ENCODE measurements around the gene CCP110.
A peak's percentile ranks its signal among the peaks of the same experiment; 100 is the strongest.

The CCP110 gene

DNA sequence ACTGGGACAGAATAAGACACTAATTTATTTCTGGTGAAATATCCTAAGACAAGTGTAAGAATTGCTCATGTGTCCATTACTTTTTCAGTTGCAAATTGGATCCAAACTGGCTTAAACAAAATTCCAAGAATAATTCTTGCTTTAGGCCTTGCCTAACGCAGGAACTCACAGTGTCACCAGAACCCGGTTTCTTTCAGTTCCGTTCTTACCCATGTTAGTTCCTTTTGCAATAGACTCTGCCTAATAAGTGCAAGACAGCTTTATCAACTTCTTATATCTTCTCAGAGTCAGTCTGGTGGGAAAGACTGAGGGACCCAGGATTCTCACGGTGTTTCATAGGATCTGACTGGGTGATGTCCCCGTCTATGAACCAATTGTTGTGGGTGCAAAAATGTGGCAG lies 26.6 kb upstream of the CCP110 start:
- no peaks in the 10 kb centered on the region for H3K9me3 ChIP-seq (ENCODE audit: control insufficient read depth, insufficient read depth, low read length)
- no peaks in the 10 kb centered on the region for H3K4me1 ChIP-seq (ENCODE audit: insufficient read depth, low read length)
- peaks cover 7% of the 10 kb centered on the region for H3K36me3 ChIP-seq (ENCODE audit: insufficient read depth, low read length)
- no peak overlapping the region for H3K9ac ChIP-seq (ENCODE audit: low read depth, low read length)

DNA sequence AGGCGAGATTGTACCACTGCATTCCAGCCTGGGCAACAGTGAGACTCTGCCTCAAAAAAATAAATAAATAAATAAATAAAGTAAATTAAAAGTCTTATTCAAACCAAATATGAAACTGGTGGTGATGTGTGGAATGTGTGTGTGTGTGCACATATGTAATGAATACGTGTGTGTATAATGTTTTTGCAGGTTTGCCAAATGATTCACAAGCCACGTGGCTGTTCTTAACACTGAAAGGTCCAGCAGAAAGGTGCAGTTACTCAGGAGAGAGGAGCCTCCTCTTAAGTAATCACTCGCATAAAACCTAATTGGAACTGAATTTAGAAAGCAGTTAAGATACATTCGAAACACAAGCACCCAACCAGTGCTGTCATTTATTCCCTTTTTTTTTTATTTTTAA lies 24.7 kb upstream of the CCP110 start:
- Histone ChIP-seq H3K36me3 (ENCODE audit: insufficient read depth, low read length) (peaks cover 12% of the 10 kb centered on the region), H3K9me3 (ENCODE audit: control insufficient read depth, insufficient read depth, low read length) (no peaks in the 10 kb centered on the region), H3K9ac (ENCODE audit: low read depth, low read length) (no peak overlapping the region), H3K4me1 (ENCODE audit: insufficient read depth, low read length) (no peaks in the 10 kb centered on the region)

DNA sequence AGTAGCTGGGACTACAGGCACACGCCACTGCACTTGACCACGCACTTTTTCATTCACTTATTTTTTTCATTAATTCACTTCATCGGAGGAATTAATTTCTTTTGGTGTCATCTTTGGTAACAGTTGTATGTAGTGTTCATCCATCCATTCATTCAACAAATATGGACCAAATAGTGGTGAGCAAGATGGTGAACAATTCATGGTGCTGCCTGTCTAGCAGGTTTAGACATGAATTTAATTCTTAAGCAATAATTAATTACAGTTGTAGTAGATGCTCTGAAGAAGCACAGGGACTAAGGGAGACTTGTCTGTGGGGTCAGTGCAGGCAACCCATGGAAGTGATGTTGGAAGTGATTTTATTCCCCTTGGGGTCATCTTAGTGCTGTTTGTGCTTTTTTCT lies 24.3 kb upstream of the CCP110 start:
- Histone ChIP-seq H3K36me3 (ENCODE audit: insufficient read depth, low read length) (peaks cover 16% of the 10 kb centered on the region), H3K4me1 (ENCODE audit: insufficient read depth, low read length) (no peaks in the 10 kb centered on the region), H3K9me3 (ENCODE audit: control insufficient read depth, insufficient read depth, low read length) (no peaks in the 10 kb centered on the region), H3K9ac (ENCODE audit: low read depth, low read length) (no peak overlapping the region)

DNA sequence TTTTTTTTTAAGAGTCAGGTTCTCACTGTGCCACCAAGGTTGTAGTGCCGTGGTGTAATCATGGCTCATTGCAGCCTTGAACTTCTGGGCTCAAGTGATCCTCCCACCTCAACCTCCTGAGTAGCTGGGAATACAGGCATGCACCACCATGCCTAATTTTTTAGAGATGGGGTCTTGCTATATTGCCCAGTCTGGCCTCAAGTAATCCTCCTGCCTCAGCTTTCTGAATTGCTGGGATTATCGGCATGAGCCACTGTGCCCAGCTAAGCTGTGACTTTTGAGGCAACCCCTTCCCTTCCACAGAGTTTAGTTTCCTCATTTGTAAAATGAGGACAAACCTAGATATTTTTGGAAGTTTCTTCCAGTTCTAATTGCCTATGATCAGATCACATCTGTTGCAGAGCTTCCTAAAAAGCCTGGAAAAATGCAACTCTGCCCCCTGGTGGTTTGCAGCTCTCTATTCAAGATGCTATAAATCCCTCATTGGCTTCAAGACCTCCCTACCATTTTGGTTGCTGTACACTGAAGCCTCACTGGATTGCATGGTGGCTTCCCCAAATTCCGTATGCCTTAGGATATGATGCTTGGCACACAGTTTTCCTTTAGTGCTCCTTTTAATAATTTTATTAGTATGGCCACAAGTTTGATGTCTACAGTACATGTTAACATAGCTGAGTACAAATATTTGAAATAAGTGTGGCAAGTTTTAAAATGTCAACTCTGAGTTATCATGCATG lies 21.2 kb upstream of the CCP110 start:
- Histone ChIP-seq H3K9me3 (ENCODE audit: control insufficient read depth, insufficient read depth, low read length) (no peaks in the 10 kb centered on the region), H3K36me3 (ENCODE audit: insufficient read depth, low read length) (peaks cover 18% of the 10 kb centered on the region), H3K4me1 (ENCODE audit: insufficient read depth, low read length) (no peaks in the 10 kb centered on the region), H3K9ac (ENCODE audit: low read depth, low read length) (no peak overlapping the region)

DNA sequence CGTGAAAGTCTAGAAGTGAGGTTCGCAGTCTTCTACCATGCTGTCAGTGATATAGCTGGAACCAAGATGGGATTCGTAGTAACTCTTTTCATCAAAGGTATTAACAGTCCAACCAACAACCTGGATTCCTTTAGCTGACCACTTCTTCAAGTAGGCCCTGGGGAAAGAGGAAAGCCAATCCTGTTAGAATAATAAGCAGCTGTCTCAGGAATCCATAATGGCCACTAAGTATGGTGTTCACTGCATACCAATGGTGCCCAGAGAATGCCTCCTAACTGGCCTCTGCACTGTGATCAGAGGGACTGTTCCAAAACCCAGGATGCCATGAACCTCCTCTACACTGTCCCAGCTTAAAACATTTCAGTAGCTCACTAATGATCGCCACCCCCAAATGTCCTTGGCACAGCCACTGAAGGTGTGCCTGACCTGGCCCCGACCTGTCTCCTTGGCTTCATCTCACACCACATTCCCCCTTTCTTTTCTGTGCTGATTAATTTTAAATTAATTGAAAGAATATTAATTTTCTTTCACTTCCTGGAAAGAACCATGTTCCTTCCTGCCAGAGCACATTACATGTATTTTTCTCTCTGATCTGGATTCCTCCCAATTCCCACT lies 20.2 kb upstream of the CCP110 start:
- Histone ChIP-seq H3K9ac (ENCODE audit: low read depth, low read length) (no peak overlapping the region), H3K4me1 (ENCODE audit: insufficient read depth, low read length) (no peaks in the 10 kb centered on the region), H3K9me3 (ENCODE audit: control insufficient read depth, insufficient read depth, low read length) (no peaks in the 10 kb centered on the region), H3K36me3 (ENCODE audit: insufficient read depth, low read length) (peaks cover 18% of the 10 kb centered on the region)

DNA sequence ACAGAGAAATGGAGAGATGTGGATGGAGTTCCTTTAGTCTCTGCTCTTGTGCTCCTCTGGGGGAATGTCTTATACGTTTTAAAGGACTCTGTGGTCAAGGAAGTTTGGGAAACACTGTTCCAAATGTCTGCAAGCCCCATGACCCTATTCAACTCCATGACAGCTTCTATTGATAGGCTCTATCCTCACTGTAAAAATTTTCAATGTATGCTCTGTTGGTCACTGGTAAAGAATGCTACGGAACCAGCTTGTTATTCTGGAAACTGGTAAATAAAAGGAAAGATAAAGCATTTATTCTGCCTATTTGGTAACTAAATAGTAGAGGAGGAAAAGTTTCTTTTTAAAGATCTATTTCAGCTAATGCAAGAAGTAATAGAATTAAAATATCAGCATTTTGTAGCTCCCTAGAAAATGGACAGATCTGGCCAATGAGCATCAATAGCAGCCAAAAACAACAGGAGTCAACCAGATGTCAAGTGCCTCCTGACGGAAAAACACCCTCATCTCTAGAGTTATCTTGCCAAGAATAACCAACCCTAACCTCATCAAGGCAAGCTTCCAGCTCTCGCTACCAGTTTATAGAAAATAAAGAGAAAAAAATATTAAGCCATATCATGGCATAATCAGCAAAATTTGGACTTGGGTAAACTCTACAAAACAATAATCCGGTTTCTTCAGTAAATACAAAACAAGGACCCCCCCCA lies 18.0 kb upstream of the CCP110 start:
- Histone ChIP-seq H3K9me3 (ENCODE audit: control insufficient read depth, insufficient read depth, low read length) (no peaks in the 10 kb centered on the region), H3K36me3 (ENCODE audit: insufficient read depth, low read length) (peaks cover 18% of the 10 kb centered on the region), H3K9ac (ENCODE audit: low read depth, low read length) (no peak overlapping the region), H3K4me1 (ENCODE audit: insufficient read depth, low read length) (no peaks in the 10 kb centered on the region)

DNA sequence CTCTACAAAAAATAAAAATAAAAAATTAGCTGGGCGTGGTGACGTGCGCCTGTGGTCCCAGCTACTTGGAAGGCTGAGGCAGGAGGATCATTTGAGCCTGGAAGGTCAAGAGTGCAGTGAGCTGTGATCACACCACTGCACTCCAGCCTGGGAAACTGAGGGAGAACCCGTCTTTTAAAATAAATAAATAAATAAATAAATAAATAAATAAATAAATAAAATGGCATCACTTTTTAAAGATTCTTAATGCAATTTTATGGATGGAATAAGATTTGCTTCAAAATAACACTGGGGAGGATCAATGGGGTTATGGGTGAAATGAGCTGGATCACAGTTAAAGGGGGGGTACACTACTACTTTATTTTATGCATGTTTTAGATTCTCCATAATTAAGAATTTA lies 16.8 kb upstream of the CCP110 start:
- Histone ChIP-seq H3K4me1 (ENCODE audit: insufficient read depth, low read length) (no peaks in the 10 kb centered on the region), H3K9me3 (ENCODE audit: control insufficient read depth, insufficient read depth, low read length) (no peaks in the 10 kb centered on the region), H3K36me3 (ENCODE audit: insufficient read depth, low read length) (peaks cover 13% of the 10 kb centered on the region), H3K9ac (ENCODE audit: low read depth, low read length) (no peak overlapping the region)

DNA sequence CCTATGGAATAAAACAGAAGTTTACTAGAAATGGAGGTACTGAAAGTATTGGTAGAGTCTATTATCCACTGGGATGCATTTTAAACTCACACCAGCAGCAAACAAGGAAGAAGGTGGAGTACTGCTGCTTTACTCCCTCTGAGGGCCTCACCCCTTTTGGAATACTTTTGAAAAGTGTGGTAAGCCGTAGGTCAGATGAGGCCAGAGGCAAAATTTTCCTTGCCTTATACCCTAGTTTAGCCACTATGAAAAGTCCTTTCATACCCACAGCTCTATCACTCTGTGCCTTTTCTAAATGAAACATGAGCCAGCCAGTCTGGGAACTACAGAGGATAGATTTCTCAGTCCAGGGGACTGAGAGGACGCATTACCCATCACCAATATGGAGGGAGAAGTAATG lies 15.9 kb upstream of the CCP110 start:
- Histone ChIP-seq H3K9me3 (ENCODE audit: control insufficient read depth, insufficient read depth, low read length) (no peaks in the 10 kb centered on the region), H3K9ac (ENCODE audit: low read depth, low read length) (no peak overlapping the region), H3K36me3 (ENCODE audit: insufficient read depth, low read length) (peaks cover 10% of the 10 kb centered on the region), H3K4me1 (ENCODE audit: insufficient read depth, low read length) (no peaks in the 10 kb centered on the region)

DNA sequence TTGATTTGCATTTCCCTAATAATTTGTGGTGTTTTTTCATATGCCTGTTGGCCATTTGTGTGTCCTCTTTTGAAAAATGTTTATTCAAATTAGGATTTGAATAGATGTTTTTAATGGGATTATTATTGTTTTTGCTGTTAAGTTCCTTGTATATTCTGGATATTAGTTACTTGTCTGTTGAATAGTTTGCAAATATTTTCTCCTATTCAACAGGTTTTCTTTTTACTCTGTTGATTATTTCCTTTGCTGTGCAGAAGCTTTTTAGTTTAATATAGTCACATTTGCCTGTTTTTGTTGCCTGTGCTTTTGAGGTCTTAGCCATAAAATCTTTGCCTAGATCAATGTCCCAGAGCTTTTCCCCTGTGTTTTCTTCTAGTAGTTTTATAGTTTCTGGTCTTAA lies 11.4 kb upstream of the CCP110 start:
- Histone ChIP-seq H3K36me3 (ENCODE audit: insufficient read depth, low read length) (peaks cover 6% of the 10 kb centered on the region), H3K9ac (ENCODE audit: low read depth, low read length) (no peak overlapping the region), H3K9me3 (ENCODE audit: control insufficient read depth, insufficient read depth, low read length) (no peaks in the 10 kb centered on the region), H3K4me1 (ENCODE audit: insufficient read depth, low read length) (no peaks in the 10 kb centered on the region)

DNA sequence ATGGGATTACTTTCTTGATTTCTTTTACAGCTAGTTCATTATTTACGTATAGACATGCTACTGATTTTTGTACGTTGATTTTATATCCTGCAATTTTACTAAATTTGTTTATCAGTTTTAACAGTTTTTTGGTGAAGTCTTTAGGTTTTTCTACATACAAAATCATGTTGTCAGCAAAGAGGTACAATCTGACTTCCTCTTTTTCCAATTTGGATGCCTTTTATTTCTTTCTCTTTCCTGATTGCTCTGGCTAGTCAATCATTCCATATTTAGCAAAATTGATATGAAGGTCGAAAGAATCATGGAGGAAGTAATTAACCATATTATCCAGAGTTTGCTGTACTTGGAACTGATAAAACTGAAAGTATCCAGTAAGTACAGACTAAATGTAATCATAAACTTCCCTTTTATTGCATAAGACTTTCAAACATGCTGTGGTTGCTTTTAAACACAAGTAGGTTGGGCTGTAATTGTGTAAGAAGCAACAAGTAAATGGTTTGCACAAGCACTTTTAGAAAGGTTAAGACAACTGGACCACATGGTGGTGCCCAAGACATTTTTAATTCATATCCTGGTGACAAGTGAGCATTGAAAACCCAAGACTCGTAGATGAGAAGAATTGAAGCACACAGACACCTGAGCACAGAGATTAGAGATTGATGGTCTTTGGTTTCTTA lies 10.2 kb upstream of the CCP110 start:
- Histone ChIP-seq H3K9ac (ENCODE audit: low read depth, low read length) (no peak overlapping the region), H3K36me3 (ENCODE audit: insufficient read depth, low read length) (peaks cover 6% of the 10 kb centered on the region), H3K4me1 (ENCODE audit: insufficient read depth, low read length) (no peaks in the 10 kb centered on the region), H3K9me3 (ENCODE audit: control insufficient read depth, insufficient read depth, low read length) (no peaks in the 10 kb centered on the region)

DNA sequence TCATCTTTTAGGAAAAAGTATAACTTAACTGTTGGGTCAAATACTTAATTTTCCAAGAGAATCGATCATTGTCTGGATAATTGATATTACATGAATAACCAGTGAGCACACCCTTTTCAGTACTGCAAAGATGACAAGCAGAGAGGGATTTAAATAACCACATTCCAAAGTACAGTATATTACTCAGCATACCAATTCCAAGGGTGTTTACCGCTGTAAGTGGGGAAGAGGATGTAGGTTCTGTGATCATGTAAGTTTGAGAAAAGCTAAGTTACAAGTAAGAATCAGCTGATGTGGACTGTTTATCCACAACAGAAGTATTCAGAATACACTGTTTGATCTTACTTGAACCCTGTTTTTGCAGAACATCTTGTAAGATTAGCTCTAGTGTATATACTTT lies 8.0 kb upstream of the CCP110 start:
- Histone ChIP-seq H3K9me3 (ENCODE audit: control insufficient read depth, insufficient read depth, low read length) (no peaks in the 10 kb centered on the region; the same call in 1 of the 2 replicates), H3K36me3 (ENCODE audit: insufficient read depth, low read length) (peaks cover 6% of the 10 kb centered on the region), H3K9ac (ENCODE audit: low read depth, low read length) (no peak overlapping the region), H3K4me1 (ENCODE audit: insufficient read depth, low read length) (no peaks in the 10 kb centered on the region; the same call in 1 of the 2 replicates)

DNA sequence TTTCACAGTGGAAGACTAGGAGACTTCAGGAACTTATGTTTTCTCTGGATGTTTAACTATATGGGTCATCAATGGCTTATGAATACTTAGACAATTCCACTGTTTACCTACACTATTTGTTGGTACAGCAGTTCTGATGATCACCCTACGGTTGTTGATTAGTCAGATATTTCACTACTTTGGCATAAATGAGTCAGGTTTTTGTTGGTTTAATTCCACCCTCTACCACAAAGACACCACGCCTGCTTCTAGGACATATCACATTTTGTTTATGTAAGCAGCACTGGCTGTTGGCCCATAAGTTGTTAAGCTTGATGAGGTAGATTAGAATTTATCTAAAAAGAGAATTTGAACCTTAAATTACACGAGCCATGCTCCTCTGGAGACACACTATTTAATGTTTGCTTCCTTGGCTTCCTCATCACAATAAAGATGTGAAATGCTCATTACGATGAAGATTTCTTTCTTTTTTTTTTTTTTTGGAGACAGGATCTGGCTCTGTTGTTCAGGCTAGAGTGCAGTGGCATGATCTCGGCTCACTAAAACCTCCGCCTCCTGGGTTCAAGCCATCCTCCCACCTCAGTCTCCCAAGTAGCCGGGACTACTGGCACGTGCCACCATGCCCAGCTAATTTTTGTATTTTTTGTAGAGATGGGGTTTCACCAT lies 6.2 kb upstream of the CCP110 start:
- no peaks in the 10 kb centered on the region; the same call in 1 of the 2 replicates for H3K9me3 ChIP-seq (ENCODE audit: control insufficient read depth, insufficient read depth, low read length)
- H3K9ac ChIP-seq (ENCODE audit: low read depth, low read length), result no peak overlapping the region
- peaks cover 4% of the 10 kb centered on the region; the same call in 1 of the 2 replicates for H3K4me1 ChIP-seq (ENCODE audit: insufficient read depth, low read length)
- peaks cover 6% of the 10 kb centered on the region for H3K36me3 ChIP-seq (ENCODE audit: insufficient read depth, low read length)

DNA sequence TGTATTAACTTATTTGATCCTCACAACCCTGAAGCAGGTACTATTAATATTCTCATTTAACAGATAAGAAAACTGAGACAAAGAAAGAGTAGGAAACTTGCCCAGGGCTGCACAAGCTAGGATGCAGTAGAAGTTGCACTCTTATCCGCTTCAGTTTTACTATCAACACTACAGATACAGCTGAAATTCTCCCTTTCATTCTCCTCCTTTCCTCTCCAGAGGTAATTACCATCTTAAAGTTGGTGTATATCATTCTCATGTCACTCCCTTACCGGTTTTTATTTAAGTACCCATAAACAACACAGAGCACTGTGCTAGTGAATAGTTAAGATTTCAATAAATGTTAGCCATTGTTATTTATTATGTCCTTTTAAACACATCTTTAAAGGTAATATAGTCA lies 5.4 kb upstream of the CCP110 start:
- Histone ChIP-seq H3K9me3 (ENCODE audit: control insufficient read depth, insufficient read depth, low read length) (no peaks in the 10 kb centered on the region; the same call in 1 of the 2 replicates), H3K4me1 (ENCODE audit: insufficient read depth, low read length) (peaks cover 9% of the 10 kb centered on the region; the same call in 1 of the 2 replicates), H3K9ac (ENCODE audit: low read depth, low read length) (no peak overlapping the region), H3K36me3 (ENCODE audit: insufficient read depth, low read length) (peaks cover 6% of the 10 kb centered on the region)

DNA sequence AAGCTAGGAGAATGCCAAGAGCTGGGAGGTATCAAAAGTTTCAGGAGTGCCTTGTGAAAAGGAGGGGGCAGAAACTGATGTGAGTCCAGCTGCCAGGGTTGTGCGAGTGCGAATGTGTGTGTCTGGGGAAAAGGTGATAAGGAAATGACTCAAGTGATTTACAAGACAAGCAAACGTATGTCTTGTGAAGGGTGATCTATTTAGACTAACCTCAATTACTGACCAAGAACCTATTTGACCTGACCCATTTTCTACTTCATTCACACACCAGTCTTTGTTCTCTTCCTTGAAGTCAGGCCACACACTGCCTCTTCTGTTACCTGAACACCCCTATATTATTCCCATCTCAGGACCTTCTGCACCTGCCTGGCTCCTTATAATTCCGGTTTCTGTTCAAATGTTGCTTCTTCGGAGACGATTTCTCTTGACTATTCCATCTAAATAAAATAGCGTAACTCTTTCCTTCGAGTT lies 2.8 kb upstream of the CCP110 start:
- H3K36me3 ChIP-seq (ENCODE audit: insufficient read depth, low read length), result peaks cover 2% of the 10 kb centered on the region; the same call in 1 of the 2 replicates
- peak overlapping the region; percentile 91 for H3K9ac ChIP-seq (ENCODE audit: low read depth, low read length)
- H3K9me3 ChIP-seq (ENCODE audit: control insufficient read depth, insufficient read depth, low read length), result no peaks in the 10 kb centered on the region; the same call in 1 of the 2 replicates
- H3K4me1 ChIP-seq (ENCODE audit: insufficient read depth, low read length), result peaks cover 18% of the 10 kb centered on the region; the same call in 1 of the 2 replicates
